ENCODE measurements around the gene IL15. TPM values are rescaled to one million over a fixed set of nuclear protein-coding genes. Genes with fewer than 3 reads are reported as not detected.

The IL15 gene
- total RNA-seq, 1 donor from 2014 or later = 0.77 TPM

GRCh38 chr4:141630854-141631253 is 5.5 kb upstream of the IL15 start:
- Mint-ChIP-seq H3K4me1 (ENCODE audit: unreplicated experiment) (no peaks in the 10 kb centered on the region), H3K27ac (no peak overlapping the region), H3K36me3 (no peaks in the 10 kb centered on the region), H3K27me3 (peaks cover 26% of the 10 kb centered on the region), H3K4me3 (no peak overlapping the region), H3K9me3 (no peaks in the 10 kb centered on the region)
- DNase-seq (ENCODE audit: extremely low spot score, unreplicated experiment) = no peak
- TF ChIP-seq CTCF (conservative IDR thresholded peaks at IDR 0.05) = no peak

GRCh38 chr4:141635736-141636081 is 674 bp upstream of the IL15 start:
- Mint-ChIP-seq H3K4me1 (ENCODE audit: unreplicated experiment) (no peaks in the 10 kb centered on the region), H3K27me3 (peaks cover 63% of the 10 kb centered on the region), H3K27ac (no peak overlapping the region), H3K9me3 (no peaks in the 10 kb centered on the region), H3K36me3 (no peaks in the 10 kb centered on the region), H3K4me3 (peak overlapping the region; percentile 95)
- TF ChIP-seq CTCF (conservative IDR thresholded peaks at IDR 0.05) = no peak
- no peak for DNase-seq (ENCODE audit: extremely low spot score, unreplicated experiment)

GRCh38 chr4:141636771-141637460 is 533 bp downstream of the IL15 start:
- Mint-ChIP-seq H3K27ac (peak overlapping the region; percentile 74), H3K4me1 (ENCODE audit: unreplicated experiment) (no peaks in the 10 kb centered on the region), H3K36me3 (no peaks in the 10 kb centered on the region), H3K9me3 (no peaks in the 10 kb centered on the region), H3K27me3 (peaks cover 66% of the 10 kb centered on the region), H3K4me3 (peak overlapping the region; percentile 95)
- DNase-seq (ENCODE audit: extremely low spot score, unreplicated experiment) = no peak
- TF ChIP-seq CTCF (conservative IDR thresholded peaks at IDR 0.05) = no peak

- no peaks in the 10 kb centered on the region for H3K4me1 Mint-ChIP-seq (ENCODE audit: unreplicated experiment)
- no peak overlapping the region for H3K27ac Mint-ChIP-seq
- peak overlapping the region; percentile 95 for H3K4me3 Mint-ChIP-seq
- H3K36me3 Mint-ChIP-seq = no peaks in the 10 kb centered on the region
- no peak for TF ChIP-seq CTCF (conservative IDR thresholded peaks at IDR 0.05)
- peaks cover 66% of the 10 kb centered on the region for H3K27me3 Mint-ChIP-seq
- H3K9me3 Mint-ChIP-seq = no peaks in the 10 kb centered on the region
- no peak for DNase-seq (ENCODE audit: extremely low spot score, unreplicated experiment)
Measured at GRCh38 chr4:141637565-141637964, 1.2 kb downstream of the IL15 start.

GRCh38 chr4:141638230-141638629 is 1.8 kb downstream of the IL15 start:
- no peak overlapping the region for H3K27ac Mint-ChIP-seq
- no peak for TF ChIP-seq CTCF (conservative IDR thresholded peaks at IDR 0.05)
- H3K36me3 Mint-ChIP-seq = no peaks in the 10 kb centered on the region
- H3K9me3 Mint-ChIP-seq = no peaks in the 10 kb centered on the region
- no peak overlapping the region for H3K4me3 Mint-ChIP-seq
- H3K4me1 Mint-ChIP-seq (ENCODE audit: unreplicated experiment) = no peaks in the 10 kb centered on the region
- no peak for DNase-seq (ENCODE audit: extremely low spot score, unreplicated experiment)
- H3K27me3 Mint-ChIP-seq = peaks cover 67% of the 10 kb centered on the region

GRCh38 chr4:141640696-141641095 is 4.3 kb downstream of the IL15 start:
- H3K9me3 Mint-ChIP-seq = no peaks in the 10 kb centered on the region
- H3K4me3 Mint-ChIP-seq = no peak overlapping the region
- H3K4me1 Mint-ChIP-seq (ENCODE audit: unreplicated experiment) = no peaks in the 10 kb centered on the region
- no peak for TF ChIP-seq CTCF (conservative IDR thresholded peaks at IDR 0.05)
- no peak overlapping the region for H3K27ac Mint-ChIP-seq
- peaks cover 56% of the 10 kb centered on the region for H3K27me3 Mint-ChIP-seq
- DNase-seq (ENCODE audit: extremely low spot score, unreplicated experiment) = no peak
- H3K36me3 Mint-ChIP-seq = no peaks in the 10 kb centered on the region
